Measurements from ENCODE around the gene SUPT4H1.

The SUPT4H1 gene

DNA sequence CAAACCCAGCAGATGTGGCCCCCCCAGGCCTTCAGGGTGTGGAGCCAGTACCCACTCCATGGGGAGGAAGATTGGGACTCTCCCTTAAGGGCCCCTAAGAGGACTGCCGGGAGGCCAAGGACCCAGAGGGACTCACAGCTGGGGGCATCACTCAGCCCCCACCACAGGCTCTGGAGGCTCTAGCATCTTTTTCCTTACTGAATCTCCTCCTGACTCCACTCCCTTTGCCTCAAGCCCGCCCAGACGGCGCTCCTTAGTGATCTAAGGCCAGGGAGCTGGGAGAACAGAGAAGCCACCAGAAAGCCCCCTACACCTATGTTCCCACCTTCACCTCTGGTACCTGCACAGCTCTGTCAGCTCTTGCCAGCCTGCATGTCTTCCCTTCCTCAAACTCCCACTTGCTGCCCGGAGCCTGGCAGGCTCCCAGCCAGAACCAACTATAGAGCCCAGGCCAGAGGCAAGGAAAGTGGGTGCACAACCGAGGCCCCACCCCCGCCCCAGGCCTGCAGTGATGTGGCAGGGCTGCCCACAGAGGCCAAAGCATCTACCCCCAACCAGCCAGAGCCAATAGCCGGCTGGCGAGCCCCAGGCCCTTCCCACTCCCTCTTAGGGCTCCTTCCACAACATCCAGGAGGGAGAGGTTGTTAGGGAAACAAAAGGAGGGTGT is 48.9 kb downstream of the SUPT4H1 start:
- no peak for FAIRE-seq

DNA sequence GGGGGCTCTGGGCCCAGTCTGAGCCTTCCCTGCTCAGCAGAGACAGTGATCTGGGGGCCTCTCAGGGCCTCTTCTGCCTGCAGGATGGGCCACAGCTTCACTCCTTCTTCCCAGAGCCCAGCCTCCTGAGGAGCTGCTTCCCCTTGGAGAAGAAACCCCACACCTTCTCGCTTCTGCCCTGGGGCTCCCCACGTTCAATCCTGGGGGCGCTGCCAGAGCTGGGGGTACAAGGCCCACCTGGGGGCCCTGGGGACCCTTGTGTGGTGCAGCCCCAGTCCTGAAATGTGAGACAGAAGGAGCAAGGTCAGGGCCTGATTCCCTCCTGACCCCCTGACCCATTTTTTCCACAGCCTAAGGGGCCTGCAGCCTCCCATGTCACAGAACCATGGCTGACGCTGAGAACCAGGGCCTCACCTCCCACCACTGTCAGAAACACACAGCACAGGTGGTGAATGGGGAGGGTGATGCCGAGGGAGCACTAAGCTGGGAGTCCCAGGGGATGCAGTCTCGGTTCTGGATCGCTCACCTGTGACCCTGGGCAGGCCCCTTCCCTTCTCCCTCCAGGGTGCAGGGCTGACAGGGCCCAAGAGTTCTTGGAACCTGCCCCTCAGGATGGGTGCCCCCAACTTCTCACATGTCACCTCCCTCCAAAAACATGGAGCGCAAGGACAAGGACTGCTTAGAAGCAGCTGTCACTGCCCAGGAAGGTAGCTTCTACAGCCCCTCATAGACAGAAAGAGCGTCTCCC is 49.7 kb downstream of the SUPT4H1 start:
- FAIRE-seq: no peak

DNA sequence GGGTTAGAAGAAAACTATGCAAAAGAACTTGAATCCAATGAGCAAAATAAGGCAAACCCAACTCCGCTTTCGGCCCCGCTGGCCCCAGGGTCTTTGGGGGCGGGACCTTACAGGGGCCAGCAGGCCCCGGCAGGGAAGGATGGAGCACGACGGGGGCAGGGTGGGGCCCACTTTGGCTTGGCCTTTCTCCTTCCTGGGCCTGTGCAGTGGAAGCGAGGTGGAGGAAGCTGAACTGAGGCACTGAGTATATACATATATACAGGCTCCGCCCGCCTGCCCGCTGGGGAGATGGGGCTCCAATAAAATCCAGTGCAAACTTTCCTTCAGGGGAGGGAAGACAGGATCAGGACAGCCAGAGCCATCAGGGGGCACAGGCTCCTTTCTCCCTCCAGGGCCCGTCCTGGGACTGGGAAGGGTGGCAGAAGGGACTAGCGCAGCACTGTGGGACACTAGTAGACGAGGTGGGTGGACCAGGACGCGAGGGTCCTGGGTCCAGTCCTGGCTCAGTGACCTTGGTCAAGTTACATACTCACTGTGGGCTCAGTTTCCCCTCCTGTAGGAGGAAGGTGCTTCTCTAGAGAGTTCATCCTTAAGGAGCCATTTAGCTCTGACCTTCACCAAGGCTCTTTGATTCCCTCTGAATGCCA is 50.4 kb downstream of the SUPT4H1 start:
- FAIRE-seq: no peak

DNA sequence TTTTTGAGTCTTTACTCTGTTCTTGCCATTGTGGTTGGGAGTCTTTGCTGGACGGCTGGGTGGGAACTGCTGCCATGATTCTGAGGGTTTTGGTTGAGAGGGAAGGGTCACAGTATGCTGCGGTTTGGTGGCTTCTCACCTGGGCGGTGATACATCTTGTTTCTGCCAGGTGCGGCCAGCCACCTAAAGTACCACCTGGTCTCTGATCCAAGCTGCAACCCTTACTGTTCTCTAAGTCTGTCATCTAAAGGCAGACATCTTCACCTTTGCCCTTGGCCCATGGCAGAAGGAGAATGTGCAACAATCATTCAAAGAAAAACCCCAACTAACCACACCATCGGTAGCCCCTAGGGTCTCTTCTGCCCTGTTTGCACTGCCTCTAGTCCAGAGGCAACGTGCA is 51.7 kb downstream of the SUPT4H1 start:
- no peak for FAIRE-seq

Data from G401.6 (cell line).